SKM-1 (cell line): ENCODE data around the gene TPRA1.

ENCODE experiments used
- DNase-seq: peaks from one replicate; lab custom pipeline; 2025; ENCODE audit not compliant: unreplicated experiment; lab: John Stamatoyannopoulos, UW

TPRA1 gene

DNA sequence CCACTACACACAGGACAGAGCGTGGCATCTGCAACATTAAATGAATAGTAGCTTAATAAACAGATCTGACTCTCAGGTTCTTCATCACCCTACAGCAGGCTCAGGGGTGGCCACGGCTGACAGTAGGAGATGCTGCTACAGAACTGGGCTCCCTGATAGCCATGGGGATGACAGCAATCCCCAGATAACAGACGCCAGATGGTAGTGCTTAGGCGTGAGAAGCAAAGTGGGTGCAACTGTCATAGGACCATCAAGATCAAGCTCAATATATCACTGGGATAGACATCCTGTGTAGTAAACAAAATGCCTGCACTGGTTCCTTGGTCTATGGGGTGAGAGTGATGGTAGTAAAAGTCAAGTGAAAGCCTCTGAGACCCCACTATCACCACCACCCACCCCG is 2.6 kb upstream of the TPRA1 start:
- DNase-seq: no peak

- DNase-seq: no peak
Observed at GRCh38 chr3:127590282-127590592, 296 bp downstream of the TPRA1 start.

GRCh38 chr3:127589600-127590281 is 792 bp downstream of the TPRA1 start:
- DNase-seq: no peak

- no peak for DNase-seq
Observed at GRCh38 chr3:127588806-127589577, 1.5 kb downstream of the TPRA1 start.

DNA sequence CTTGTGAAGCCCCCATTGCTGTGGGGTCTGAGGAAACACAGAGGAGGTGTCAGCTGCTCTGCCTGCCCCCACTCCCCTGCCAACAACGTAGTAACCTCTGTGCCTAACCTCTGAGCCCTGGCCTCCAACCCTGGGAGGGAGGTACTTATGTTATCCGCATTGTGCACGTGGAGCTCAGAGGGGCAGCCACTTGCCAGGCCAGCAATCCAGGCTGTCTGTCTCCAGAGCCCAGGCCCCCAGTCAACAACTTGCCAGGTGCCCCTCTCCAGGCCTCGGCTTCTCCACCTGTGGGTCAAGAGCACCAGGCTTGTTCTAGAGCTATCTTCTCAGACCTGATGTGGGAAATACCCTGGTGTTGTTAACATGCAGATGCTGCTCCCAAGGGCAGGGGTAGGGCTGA is 2.7 kb downstream of the TPRA1 start:
- no peak for DNase-seq

DNA sequence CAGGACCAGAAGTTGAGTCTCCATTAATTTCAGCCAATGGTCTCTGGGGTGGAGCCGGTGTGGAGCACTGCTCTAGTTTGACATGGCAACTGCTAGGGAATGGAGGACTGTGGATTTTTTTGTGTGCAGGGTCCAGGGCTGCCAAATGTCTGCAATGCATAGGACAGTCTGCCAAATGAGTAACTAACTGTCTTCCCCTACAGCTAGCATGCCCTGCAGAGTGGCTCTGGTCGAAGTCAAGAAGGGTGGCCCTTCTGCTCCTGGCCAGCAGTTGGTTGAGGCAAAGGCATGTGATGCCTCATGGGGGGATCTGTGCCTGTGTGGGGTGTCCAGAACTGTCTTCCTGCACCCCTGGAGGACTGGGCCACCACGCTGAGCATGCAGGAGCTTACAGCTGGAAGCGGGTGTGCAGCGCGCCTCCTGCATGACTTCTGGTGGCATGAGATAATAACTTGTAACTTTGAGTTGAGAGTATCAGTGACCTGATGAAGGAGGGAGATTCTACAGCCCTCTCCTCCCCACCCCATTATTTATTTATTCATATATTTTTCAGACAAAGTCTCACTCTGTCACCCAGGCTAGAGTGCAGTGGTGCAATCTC is 4.6 kb downstream of the TPRA1 start:
- DNase-seq: no peak

DNA sequence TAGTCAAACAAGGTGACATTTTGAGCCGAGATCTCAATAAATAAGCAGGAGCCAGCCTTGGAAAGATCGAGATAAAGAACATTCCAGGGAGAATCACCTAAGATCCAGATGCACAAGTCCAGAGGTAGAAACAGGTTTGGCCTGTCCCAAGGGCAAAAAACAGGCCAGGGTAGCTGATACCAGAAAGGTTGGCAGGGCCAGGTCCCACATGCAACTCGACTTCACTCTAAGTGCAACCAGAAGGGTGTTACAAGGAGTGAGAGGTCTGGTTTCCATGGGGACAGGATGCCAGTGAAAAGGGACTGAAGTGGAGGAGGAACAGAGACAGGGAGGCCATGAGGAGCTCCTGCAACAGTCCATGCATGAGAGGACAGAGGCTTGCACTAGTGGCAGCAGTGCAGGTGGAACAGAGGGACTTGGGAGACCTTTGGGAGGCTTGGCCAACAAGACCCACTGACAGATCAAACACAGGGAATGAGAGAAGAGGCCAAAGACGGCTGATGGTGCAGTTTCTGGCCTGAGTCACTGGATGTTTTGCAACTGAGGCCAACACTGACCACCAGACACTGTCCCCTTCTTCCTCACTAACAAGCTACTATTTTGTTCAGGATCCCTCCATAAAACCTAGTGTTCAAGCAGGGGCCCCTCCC is 5.2 kb downstream of the TPRA1 start:
- no peak for DNase-seq

- no peak for DNase-seq
Observed at GRCh38 chr3:127584734-127585133, 5.8 kb downstream of the TPRA1 start.

DNA sequence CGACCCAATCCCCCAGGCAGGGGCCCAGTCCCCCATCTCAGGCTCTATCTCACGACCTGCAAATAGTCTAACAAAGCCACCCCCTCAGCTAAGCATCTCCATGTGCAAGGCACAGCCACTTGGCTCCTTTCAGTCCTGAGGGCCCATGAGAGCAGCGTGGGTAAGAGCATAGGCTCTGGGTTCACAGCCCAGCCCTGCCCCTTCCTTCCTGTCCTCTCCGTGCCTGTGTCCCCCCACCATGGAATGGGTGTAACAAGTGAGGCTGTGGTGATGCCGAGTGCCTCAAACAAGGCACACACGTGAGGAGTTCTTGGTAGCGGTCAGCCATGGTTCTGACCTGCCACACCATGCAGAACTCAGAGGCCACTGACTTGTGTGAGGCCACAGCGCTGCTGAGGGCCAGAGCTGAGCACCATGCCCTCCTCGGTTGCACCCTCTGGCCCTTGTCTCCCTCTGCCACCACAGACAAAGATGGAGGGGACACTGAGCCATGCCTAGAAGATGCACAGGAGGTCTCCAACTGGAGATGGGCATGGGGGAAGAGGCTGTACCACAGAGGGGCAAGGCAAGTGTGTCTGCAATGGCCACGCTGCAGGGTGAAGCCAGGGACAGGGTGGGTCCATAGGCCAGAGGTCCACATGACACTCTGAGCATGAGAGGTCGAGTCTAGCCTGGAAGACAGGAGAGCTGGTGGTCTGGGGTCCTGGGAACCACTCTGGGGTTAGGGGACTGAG is 10.0 kb downstream of the TPRA1 start:
- no peak for DNase-seq

- DNase-seq: no peak
Observed at GRCh38 chr3:127578802-127579201, 11.7 kb downstream of the TPRA1 start.

- no peak for DNase-seq
Observed at GRCh38 chr3:127578168-127578567, 12.4 kb downstream of the TPRA1 start.

GRCh38 chr3:127577448-127577847 is 13.1 kb downstream of the TPRA1 start:
- no peak for DNase-seq

DNA sequence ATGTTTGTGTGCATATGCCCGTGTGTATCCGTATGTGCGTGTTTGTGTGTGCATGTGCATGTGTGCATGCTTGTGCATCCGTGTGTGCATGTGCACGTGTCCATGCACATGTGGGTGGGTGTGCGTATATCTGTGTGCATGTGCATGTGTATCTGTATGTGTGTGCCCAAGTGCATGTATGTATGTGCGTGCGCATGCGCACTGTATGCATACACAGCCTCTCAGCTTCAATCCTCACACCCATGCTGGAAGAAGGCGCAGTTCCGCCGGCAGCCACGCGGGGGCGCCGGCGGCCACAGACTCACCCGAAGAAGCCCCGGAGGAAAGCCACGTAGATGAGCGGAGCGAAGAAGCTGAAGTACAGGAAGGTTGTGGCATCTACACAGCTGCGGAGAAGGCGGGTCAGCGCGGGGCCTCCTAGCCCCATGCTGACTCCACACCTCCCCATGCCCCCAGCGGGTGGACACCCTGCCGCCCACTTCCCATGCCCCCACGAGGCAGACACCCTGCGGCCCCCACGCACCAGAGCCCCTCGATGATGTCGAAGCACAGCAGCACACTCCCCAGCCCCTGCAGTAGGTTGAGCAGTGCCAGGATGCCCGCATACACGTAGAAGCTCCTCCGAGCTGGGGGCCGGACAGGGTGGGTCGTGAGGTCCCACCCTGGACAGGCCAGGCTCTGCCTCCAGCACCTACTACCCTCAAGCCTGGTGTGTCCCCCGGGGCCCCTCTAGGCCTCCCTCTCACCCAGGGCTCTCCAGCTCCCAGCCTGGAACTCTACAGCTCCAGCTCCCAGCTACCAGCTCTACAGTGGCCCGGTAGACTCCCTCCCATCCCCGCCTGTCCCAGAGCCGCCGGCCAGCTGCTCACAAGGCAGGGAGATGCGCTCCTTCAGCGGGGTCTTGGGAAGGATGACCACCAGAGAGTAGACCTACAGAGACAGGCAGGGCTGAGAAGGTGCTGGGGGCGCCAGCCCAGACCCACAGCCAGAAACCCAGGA is 15.4 kb downstream of the TPRA1 start:
- peak; percentile 81 for DNase-seq

DNA sequence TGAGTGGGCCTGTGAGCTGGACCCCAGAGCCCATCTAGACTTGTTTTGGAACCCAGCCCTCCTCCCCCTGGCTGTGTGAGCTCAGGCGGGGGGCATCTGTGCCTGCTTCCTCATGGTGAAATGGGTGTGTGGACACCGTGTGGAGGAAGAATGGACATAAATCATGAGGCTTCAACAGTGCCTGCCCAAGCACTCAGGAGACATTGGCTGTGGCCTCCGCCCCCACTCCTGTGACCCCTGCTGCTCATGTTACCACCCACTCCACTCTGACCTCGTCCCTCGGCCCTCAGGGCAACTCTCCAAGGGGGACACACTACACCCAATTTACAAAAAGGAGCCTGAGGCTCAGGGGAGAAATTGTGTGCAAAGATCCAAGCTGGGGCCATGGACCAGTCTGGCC is 16.6 kb downstream of the TPRA1 start:
- no peak for DNase-seq

DNA sequence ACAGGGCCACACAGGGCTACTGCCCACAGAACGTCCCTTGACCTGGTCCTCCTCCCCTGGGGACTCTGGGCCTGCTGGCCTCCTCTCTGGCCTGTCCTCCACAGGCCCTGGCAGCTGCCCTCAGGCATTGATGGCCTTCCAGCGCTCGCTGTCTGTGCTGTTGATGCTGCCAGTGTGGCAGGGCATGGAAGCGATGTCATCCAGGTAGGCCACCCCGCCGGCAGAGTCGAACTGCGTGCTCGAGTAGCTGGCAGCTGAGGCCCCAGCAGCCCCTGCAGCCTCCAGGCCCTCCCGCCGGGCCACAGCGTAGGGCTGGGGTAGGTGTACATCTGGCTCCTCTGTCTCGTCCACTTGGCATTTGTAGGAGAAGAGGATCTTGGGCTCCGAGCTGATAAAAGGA is 17.1 kb downstream of the TPRA1 start:
- DNase-seq: no peak

GRCh38 chr3:127572735-127573134 is 17.8 kb downstream of the TPRA1 start:
- no peak for DNase-seq

DNA sequence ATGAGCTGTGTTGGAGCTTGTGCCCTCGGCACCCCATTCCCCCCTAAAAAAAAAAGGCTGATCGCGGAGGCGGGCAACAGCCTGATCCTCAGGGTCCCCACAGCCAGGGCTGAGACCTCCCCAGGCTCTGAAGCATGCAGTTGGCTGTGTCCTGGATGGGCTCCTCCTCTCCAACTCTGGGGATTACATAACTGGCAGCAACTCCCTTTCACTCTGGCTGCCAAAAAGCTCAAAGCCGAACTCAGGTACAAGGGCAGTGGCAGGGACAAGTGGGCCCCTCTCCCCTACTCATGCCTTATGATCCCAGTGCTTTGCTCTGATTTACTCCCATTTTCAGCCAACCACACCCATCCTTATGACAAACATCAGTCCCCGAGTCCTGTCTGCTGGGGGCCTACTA is 18.3 kb downstream of the TPRA1 start:
- DNase-seq: no peak

- no peak for DNase-seq
Observed at GRCh38 chr3:127570520-127570919, 20.0 kb downstream of the TPRA1 start.

DNA sequence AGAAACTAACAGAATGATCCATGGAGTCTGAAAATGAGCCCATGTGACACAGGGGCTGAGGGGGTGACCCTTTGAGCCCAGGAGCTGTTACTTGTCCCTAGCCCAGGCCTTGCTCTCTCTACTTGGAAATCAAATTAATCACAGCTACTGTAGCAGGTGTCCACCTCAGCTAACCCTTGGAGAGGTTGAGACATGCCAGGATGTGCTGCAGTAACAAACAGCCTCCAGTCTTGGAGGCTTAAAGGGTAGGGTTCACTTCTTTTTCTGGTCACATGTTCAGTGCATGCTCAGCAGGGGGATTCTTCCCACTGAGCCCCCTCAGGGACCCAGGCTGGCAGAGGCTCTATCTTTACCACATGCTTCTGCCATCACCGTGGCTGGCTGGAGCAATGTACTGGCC is 21.4 kb downstream of the TPRA1 start:
- DNase-seq: no peak

- DNase-seq: no peak
Observed at GRCh38 chr3:127568586-127568985, 21.9 kb downstream of the TPRA1 start.
